ENCODE results near the gene NOCT. TPM values are rescaled to one million over a fixed set of nuclear protein-coding genes. Genes with fewer than 3 reads are reported as not detected.

The NOCT gene
- polyA plus RNA-seq, 1 donor (not counting 4 experiments of a cell fraction or from before 2014, with no cell fraction given): 12.6 TPM

DNA sequence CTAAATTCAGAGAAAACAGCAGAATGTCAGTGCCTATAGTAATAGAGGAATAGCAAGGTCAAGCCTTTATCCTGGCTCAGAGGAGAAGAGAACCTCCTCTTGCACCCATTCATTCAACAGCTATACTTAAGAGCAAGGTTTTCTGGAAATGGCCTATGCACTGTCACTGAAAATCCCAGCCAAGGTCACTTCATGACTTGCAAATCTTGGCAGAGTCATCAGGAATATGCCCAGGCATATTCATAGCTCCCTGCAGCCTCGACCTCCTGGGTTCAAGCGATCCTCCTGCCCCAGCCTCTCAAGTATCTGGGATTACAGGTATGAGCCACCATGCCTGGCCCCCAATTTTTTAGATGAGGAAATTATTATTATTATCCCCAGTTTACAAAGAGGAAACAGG, 35.8 kb upstream of the NOCT start:
- no peak for TF ChIP-seq EZH2 (IDR thresholded peaks at IDR 0.05; ENCODE audit: low read length)
- TF ChIP-seq, protein P1, sequence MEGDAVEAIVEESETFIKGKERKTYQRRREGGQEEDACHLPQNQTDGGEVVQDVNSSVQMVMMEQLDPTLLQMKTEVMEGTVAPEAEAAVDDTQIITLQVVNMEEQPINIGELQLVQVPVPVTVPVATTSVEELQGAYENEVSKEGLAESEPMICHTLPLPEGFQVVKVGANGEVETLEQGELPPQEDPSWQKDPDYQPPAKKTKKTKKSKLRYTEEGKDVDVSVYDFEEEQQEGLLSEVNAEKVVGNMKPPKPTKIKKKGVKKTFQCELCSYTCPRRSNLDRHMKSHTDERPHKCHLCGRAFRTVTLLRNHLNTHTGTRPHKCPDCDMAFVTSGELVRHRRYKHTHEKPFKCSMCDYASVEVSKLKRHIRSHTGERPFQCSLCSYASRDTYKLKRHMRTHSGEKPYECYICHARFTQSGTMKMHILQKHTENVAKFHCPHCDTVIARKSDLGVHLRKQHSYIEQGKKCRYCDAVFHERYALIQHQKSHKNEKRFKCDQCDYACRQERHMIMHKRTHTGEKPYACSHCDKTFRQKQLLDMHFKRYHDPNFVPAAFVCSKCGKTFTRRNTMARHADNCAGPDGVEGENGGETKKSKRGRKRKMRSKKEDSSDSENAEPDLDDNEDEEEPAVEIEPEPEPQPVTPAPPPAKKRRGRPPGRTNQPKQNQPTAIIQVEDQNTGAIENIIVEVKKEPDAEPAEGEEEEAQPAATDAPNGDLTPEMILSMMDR (optimal IDR thresholded peaks at IDR 0.05 in 1 of 3, IDR thresholded peaks at IDR 0.05 in 1 of 3, conservative IDR thresholded peaks at IDR 0.05 in 1 of 3; ENCODE audit: extremely low read depth in 1 of 3, insufficient read depth in 2 of 3, low read length in 3 of 3): no peak
- Histone ChIP-seq H3K9me1 (ENCODE audit: control insufficient read depth, extremely low read depth, insufficient read depth, low read length) (no peaks in the 10 kb centered on the region), H4K20me1 (ENCODE audit: control insufficient read depth, extremely low read depth, insufficient read depth, low read length) (no peaks in the 10 kb centered on the region), H3K27ac (ENCODE audit: control insufficient read depth, insufficient read depth, low read length) (no peak overlapping the region), H2AFZ (ENCODE audit: control insufficient read depth, low read length) (no peak overlapping the region), H3K27me3 (ENCODE audit: control insufficient read depth, extremely low read depth, insufficient read depth, low read length) (no peaks in the 10 kb centered on the region), H3K79me2 (ENCODE audit: control insufficient read depth, insufficient read depth, low read length) (no peaks in the 10 kb centered on the region), H3K4me2 (ENCODE audit: control insufficient read depth, extremely low read depth, insufficient read depth, low read depth, low read length) (no peak overlapping the region), H3K9ac (ENCODE audit: control insufficient read depth, extremely low read depth, insufficient read depth, low read length) (no peak overlapping the region), H3K36me3 (ENCODE audit: control insufficient read depth in 2 of 2, extremely low read depth in 1 of 2, insufficient read depth in 2 of 2, low read length in 2 of 2) (no peaks in the 10 kb centered on the region), H3K4me1 (ENCODE audit: control insufficient read depth, extremely low read depth, insufficient read depth, low read length) (peaks cover 6% of the 10 kb centered on the region), H3K4me3 (ENCODE audit: control insufficient read depth in 2 of 3, extremely low read depth in 1 of 3, insufficient read depth in 2 of 3, low read depth in 1 of 3, low read length in 3 of 3) (no peak overlapping the region), H3K9me3 (ENCODE audit: control insufficient read depth, low read depth, low read length) (no peaks in the 10 kb centered on the region)
- dilution Hi-C loops (cut with MboI; ENCODE audit: extremely low pct_ligation_motif_present, low sequenced_read_pairs): no loop called here
- FAIRE-seq (no peak), DNase-seq (ENCODE audit: low read depth, low spot score) (no peak)

DNA sequence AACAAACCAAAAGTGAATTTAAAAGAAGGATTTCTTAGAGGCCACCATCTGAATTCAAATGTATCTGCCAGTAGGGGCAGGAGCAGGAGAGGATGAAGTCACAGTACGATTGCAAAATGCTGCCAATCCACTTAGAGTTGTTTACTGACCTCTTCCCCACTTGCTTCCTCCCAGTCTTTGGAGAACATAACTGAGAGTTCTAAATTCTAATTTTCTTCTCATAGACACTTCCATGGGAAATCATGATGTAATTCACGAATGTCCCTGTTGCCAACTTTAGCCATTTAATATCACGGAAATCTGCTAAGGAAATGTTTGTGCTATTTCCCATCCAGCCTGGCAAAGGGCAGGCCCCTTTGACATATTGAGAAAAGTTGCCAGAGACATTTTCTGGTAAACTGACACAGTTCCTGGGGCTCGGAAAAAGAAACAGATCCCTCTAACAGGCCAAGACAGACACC, 33.6 kb upstream of the NOCT start:
- Histone ChIP-seq H3K36me3 (ENCODE audit: control insufficient read depth in 2 of 2, extremely low read depth in 1 of 2, insufficient read depth in 2 of 2, low read length in 2 of 2) (no peaks in the 10 kb centered on the region), H2AFZ (ENCODE audit: control insufficient read depth, low read length) (no peak overlapping the region), H3K27ac (ENCODE audit: control insufficient read depth, insufficient read depth, low read length) (no peak overlapping the region), H3K9me1 (ENCODE audit: control insufficient read depth, extremely low read depth, insufficient read depth, low read length) (no peaks in the 10 kb centered on the region), H3K4me2 (ENCODE audit: control insufficient read depth, extremely low read depth, insufficient read depth, low read depth, low read length) (no peak overlapping the region), H3K79me2 (ENCODE audit: control insufficient read depth, insufficient read depth, low read length) (no peaks in the 10 kb centered on the region), H3K27me3 (ENCODE audit: control insufficient read depth, extremely low read depth, insufficient read depth, low read length) (no peaks in the 10 kb centered on the region), H3K4me1 (ENCODE audit: control insufficient read depth, extremely low read depth, insufficient read depth, low read length) (peaks cover 6% of the 10 kb centered on the region), H3K9me3 (ENCODE audit: control insufficient read depth, low read depth, low read length) (no peaks in the 10 kb centered on the region), H3K9ac (ENCODE audit: control insufficient read depth, extremely low read depth, insufficient read depth, low read length) (no peak overlapping the region), H3K4me3 (ENCODE audit: control insufficient read depth in 2 of 3, extremely low read depth in 1 of 3, insufficient read depth in 2 of 3, low read depth in 1 of 3, low read length in 3 of 3) (no peak overlapping the region), H4K20me1 (ENCODE audit: control insufficient read depth, extremely low read depth, insufficient read depth, low read length) (no peaks in the 10 kb centered on the region)
- DNase-seq (ENCODE audit: low read depth, low spot score): no peak
- dilution Hi-C loops (cut with MboI; ENCODE audit: extremely low pct_ligation_motif_present, low sequenced_read_pairs): no loop called here
- FAIRE-seq: peak; percentile 46
- no peak for TF ChIP-seq EZH2 (IDR thresholded peaks at IDR 0.05; ENCODE audit: low read length)
- TF ChIP-seq, protein P1 (optimal IDR thresholded peaks at IDR 0.05 in 1 of 3, IDR thresholded peaks at IDR 0.05 in 1 of 3, conservative IDR thresholded peaks at IDR 0.05 in 1 of 3; ENCODE audit: extremely low read depth in 1 of 3, insufficient read depth in 2 of 3, low read length in 3 of 3): peak in 2 of 3 experiments; percentile 15 to 26

Data from keratinocyte (primary cell).